ENCODE measurements around the gene THSD8. TPM values are rescaled to one million over a fixed set of nuclear protein-coding genes. Genes with fewer than 3 reads are reported as not detected.
A peak's percentile ranks its signal among the peaks of the same experiment; 100 is the strongest.

The THSD8 gene
- total RNA-seq = 2.1 TPM in 1 of 2 replicates, not detected in the other
- 5.1 TPM for total RNA-seq (2013)
- not detected in 2 replicates for polyA plus RNA-seq
- polyA minus RNA-seq = 1.2 TPM in 1 of 2 replicates, not detected in the other

GRCh38 chr19:12801466-12802266 lies at the start of gene THSD8, which contains the start of gene PRDX2:
Gene THSD8, plus strand, starts transcription at chr19:12802069. Its CDS starts 3 bp downstream, at chr19:12802072.
Gene PRDX2, minus strand, starts transcription at chr19:12801800. Its CDS starts 539 bp downstream, at chr19:12801261.
- Histone ChIP-seq H3K4me1 (ENCODE audit: control insufficient read depth in 2 of 2, insufficient read depth in 2 of 2, low read length in 2 of 2) (peaks cover 19 to 30% of the 10 kb centered on the region in 2 donors), H3K79me2 (ENCODE audit: control insufficient read depth, insufficient read depth, low read length) (peaks cover 11% of the 10 kb centered on the region), H3K9me3 (ENCODE audit: control extremely low read depth in 1 of 3, control insufficient read depth in 2 of 3, insufficient read depth in 1 of 3, low read length in 2 of 3) (peaks cover 0 to 4% (median 0%) of the 10 kb centered on the region in 3 donors), H3K36me3 (replicated peaks in 1 of 2; ENCODE audit: control extremely low read depth in 1 of 2, control insufficient read depth in 1 of 2, extremely low read depth in 1 of 2, insufficient read depth in 2 of 2, low read length in 1 of 2) (peaks cover 0 to 3% of the 10 kb centered on the region in 2 experiments), H4K20me1 (ENCODE audit: control insufficient read depth, insufficient read depth, low read length, poor library complexity, severe bottlenecking) (no peaks in the 10 kb centered on the region), H3K4me3 (ENCODE audit: control extremely low read depth in 1 of 5, extremely low read depth in 1 of 5, insufficient read depth in 1 of 5, low read depth in 2 of 5, low read length in 4 of 5) (peak within 1 kb of the TSS; percentile 32 to 87 (median 83)), H3K4me2 (replicated peaks; ENCODE audit: low read depth, low read length, poor library complexity, severe bottlenecking) (peak within 1 kb of the TSS; percentile 100), H3K9ac (ENCODE audit: low read length) (peak within 1 kb of the TSS; percentile 87), H3K27me3 (replicated peaks in 1 of 4; ENCODE audit: control extremely low read depth in 1 of 4, control insufficient read depth in 3 of 4, insufficient read depth in 4 of 4, low read length in 3 of 4) (no peaks in the 10 kb centered on the region), H3K27ac (ENCODE audit: low read length in 2 of 2) (peak within 1 kb of the TSS in 1 of 2 donors; percentile 60), H2AFZ (ENCODE audit: insufficient read depth, low read depth, low read length, poor library complexity, severe bottlenecking) (peak within 1 kb of the TSS; percentile 87)
- TF ChIP-seq, protein P1, sequence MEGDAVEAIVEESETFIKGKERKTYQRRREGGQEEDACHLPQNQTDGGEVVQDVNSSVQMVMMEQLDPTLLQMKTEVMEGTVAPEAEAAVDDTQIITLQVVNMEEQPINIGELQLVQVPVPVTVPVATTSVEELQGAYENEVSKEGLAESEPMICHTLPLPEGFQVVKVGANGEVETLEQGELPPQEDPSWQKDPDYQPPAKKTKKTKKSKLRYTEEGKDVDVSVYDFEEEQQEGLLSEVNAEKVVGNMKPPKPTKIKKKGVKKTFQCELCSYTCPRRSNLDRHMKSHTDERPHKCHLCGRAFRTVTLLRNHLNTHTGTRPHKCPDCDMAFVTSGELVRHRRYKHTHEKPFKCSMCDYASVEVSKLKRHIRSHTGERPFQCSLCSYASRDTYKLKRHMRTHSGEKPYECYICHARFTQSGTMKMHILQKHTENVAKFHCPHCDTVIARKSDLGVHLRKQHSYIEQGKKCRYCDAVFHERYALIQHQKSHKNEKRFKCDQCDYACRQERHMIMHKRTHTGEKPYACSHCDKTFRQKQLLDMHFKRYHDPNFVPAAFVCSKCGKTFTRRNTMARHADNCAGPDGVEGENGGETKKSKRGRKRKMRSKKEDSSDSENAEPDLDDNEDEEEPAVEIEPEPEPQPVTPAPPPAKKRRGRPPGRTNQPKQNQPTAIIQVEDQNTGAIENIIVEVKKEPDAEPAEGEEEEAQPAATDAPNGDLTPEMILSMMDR (IDR thresholded peaks at IDR 0.05) = no peak
- TF ChIP-seq EZH2 (IDR thresholded peaks at IDR 0.05; ENCODE audit: borderline replicate concordance, insufficient read depth, low read depth, low read length, poor library complexity, severe bottlenecking) = no peak
- peaks cover 3% of the 10 kb centered on the region for H3K27me3 Mint-ChIP-seq
- peak within 1 kb of the TSS; percentile 65 for H3K27ac Mint-ChIP-seq
- 1% methylated on average over 78 of the region's 78 CpGs for WGBS (ENCODE audit: insufficient coverage)
- H3K9me3 Mint-ChIP-seq (ENCODE audit: insufficient read depth) = no peaks in the 10 kb centered on the region
- peak; percentile 81 for DNase-seq
- H3K4me3 Mint-ChIP-seq = peak within 1 kb of the TSS; percentile 88
- intact Hi-C loops (cut with micrococcal nuclease) = no loop called here
- ATAC-seq (ENCODE audit: low read depth) = peak; percentile 69
- ChIA-PET CTCF (interaction anchor here (0.8 to 17.9 kb wide), 4 partner anchors 7 to 46 kb away, joined by 3 to 1147 read pairs (median 6); partner anchors contain the start of genes HOOK2 and JUNB), POLR2A (interaction anchor here (1.5 to 1.9 kb wide), 2 partner anchors 10 kb away, joined by 5 to 10 read pairs; partner anchors contain the start of gene JUNB)
- peaks cover 27% of the 10 kb centered on the region for H3K4me1 Mint-ChIP-seq
